Measurements from ENCODE around the gene ARSJ.

ARSJ gene

GRCh38 chr4:113987382-113987941, 8.0 kb upstream of the ARSJ start:
- no peak for DNase-seq (ENCODE audit: low read depth in 4 of 4, low spot score in 1 of 4)

DNA sequence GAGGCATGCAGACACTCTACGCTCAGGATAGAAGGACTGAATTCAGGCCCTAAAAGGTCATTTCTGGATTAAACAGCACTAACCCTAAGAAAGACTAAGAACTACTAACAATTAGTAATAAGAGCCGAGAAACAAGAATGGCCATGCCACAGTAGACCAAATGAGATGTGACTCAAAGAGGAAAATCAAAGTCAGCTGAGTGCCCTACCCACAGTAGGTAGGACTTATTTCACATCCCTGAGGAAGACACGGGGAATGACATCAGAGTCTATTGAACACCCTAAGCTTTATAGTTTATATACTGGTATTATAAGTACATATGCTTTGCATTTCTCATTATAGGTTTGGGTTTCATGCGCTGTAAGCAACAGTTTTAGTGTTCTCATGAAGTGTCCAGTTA, 2.7 kb upstream of the ARSJ start:
- no peak for DNase-seq (ENCODE audit: low read depth in 4 of 4, low spot score in 1 of 4)

- no peak for DNase-seq (ENCODE audit: low read depth in 4 of 4, low spot score in 1 of 4)
These were observed 2.1 kb upstream of the ARSJ start for GRCh38 chr4:113981591-113981990.

DNA sequence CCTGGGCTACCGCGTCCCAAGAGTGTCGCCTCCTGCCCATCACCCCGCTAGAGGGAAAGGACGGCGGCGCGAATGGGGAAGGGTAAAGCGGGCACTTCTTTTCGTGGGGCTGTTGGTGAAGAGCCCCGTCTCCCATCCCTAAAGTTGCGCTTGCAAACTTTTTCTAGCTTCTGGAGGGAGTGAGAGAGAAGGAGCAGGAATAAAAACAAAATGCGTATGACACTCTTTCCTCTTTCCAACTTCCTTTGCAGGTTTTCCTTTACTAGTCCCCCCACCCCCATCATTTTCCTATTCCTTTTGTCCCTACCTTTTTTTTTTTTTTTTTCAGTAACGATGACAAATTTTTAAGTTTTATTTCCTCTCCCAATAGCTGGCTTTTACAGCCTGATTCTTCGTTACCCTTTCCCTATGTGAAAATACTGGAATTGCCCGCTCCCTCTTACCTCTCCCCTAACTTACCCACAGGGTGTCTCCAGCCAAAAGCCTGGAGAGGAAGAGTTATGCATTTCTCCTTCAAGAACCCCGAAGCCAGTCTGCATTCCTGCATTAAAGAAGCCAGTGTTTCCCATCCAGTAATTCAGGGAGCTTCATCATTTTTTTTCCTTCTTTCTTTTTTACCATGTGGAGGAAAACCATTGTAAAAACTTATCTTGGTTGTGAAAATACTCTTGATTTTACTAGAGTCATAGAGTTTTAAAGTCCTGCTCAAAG, 613 bp upstream of the ARSJ start:
- DNase-seq (ENCODE audit: low read depth in 4 of 4, low spot score in 1 of 4): no peak

DNA sequence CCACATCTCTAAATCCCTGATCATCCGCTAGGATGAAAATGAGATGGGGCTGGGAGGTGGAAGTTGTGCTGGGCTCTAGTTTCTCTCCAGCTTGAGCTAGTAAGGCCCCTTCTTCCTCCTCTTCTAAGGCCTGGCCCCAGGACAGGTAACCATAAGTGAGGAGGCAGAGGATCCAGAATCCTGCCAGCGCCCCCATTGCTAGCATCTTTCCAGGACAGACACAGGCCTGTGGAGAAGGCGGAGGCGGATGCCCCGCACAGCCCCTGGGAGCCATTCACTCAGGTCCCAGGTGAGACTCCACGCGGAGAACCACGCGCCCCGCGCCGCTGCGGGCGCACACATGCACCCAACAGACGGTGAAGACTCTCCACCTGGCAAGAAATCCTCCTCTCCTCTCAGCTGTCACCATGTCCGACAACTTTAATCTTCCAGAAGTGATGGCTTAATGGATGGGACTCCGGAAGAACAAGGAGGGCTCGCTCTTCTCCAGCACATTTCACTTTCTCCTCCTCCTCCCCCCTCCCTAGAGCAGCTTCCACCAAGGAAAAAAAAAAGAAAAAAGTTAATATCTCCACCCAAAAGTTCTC, 793 bp downstream of the ARSJ start:
- DNase-seq (ENCODE audit: low read depth in 4 of 4, low spot score in 1 of 4): no peak

- no peak for DNase-seq (ENCODE audit: low read depth in 4 of 4, low spot score in 1 of 4)
These were observed 1.3 kb downstream of the ARSJ start for GRCh38 chr4:113978105-113978504.

DNA sequence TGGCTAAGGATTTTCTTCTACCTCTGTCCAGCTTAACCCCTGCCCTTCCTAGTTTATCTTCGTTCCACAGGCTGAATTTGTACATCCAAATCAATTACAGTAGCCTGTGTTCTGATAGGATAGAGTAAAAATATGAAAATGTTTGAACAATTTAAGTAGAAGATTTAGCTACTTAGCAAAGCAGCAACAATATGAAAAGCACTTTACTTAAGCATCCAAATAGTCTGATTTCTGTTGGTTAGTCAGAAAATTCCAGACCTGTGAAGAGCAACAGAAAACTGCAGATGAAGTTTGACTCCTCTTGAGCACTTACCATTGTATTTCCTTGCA, 2.0 kb downstream of the ARSJ start:
- no peak for DNase-seq (ENCODE audit: low read depth in 4 of 4, low spot score in 1 of 4)

DNA sequence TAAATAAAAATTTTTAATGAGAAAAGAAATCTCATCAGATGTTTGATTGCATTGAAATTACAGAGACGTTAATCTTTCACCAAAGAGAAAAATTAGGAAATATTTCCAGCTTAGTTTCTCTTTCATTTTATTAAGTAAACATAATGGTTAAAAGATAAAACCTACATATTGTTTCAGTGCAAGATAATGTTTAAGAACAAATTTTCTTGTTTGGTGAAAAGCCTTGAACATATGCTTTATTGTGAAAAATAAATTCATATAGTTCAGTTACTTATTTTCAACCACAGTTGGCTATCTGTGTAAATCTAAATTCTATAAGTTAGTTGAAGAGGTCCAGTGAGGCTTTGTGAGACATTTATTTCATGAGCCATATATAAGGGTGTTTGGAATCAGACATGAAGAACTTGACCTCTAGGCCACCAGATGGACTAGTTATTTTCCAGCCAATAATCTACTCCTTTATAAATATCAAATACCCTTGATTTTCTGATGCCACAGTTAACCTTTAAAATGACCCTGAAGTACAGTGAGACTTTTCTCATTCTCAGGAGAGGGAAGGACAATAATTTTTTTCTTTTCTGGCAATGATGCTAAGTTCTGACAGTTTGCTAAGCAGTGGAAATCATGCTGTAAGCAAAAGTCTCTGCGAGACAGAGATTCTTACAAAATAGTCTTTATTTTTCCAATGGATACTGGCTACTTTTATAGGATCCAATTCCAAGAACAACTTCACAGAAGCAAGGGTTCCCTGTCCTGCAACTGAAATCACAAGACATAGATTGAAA, 2.5 kb downstream of the ARSJ start:
- DNase-seq (ENCODE audit: low read depth in 4 of 4, low spot score in 1 of 4): no peak

- no peak for DNase-seq (ENCODE audit: low read depth in 4 of 4, low spot score in 1 of 4)
These were observed 3.9 kb downstream of the ARSJ start for GRCh38 chr4:113975578-113975977.

DNA sequence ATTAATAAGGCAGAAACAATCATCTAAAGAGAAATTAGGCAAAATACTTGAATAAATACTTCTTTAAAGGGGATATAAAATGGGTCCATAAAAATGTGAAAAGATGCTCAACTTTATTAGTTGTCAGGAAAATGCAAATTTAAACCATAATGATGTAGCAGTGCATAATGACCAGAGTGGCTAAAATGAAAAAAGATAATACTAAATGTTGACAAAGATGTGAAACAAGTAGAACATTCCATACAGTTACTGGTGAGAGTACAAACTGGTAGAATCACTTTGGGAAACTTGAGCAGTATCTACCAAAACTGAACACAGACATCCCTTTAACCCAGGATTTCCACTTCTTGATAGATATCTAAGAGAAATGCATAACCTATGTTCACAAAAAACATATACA, 5.0 kb downstream of the ARSJ start:
- DNase-seq (ENCODE audit: low read depth in 4 of 4, low spot score in 1 of 4): no peak

DNA sequence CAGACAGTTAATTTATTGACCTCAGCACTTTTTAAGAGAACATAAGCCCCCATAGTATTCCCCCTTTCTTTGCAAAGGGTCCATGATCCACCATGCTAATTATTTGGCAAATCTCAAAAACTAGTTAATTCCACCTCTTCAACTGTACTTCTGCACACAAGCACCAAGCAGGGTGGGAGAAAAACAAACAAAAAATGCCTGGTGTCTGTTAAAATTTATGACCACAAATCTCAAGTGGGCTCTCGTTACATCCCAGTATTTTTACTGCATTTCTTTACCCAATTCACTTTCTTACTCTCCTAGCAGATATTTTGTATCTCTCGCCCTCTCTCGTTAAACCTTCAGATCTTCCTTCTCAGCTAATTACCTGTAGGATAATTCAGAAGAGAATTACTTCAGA, 6.1 kb downstream of the ARSJ start:
- no peak for DNase-seq (ENCODE audit: low read depth in 4 of 4, low spot score in 1 of 4)

DNA sequence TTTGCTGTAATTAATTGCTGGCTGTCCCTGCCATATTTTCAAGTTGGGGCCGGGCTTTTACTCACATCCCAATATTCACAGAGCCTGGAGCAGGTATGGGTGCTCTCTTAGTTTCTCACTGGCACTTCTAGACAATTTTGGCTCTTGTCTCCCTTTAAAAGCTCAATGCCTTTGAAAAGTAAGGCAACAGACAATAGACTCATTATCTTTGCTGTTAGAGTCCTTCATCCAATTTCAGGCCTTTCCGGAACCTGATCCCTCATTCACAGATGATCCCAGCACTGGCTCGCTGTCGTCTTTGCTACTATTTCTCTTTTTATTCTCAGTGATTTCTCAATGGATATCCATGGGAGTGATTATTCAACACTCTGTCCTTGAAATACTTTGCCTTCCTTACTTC, 6.7 kb downstream of the ARSJ start:
- DNase-seq (ENCODE audit: low read depth in 4 of 4, low spot score in 1 of 4): no peak

- DNase-seq (ENCODE audit: low read depth in 4 of 4, low spot score in 1 of 4): no peak
These were observed 7.6 kb downstream of the ARSJ start for GRCh38 chr4:113971706-113972360.

DNA sequence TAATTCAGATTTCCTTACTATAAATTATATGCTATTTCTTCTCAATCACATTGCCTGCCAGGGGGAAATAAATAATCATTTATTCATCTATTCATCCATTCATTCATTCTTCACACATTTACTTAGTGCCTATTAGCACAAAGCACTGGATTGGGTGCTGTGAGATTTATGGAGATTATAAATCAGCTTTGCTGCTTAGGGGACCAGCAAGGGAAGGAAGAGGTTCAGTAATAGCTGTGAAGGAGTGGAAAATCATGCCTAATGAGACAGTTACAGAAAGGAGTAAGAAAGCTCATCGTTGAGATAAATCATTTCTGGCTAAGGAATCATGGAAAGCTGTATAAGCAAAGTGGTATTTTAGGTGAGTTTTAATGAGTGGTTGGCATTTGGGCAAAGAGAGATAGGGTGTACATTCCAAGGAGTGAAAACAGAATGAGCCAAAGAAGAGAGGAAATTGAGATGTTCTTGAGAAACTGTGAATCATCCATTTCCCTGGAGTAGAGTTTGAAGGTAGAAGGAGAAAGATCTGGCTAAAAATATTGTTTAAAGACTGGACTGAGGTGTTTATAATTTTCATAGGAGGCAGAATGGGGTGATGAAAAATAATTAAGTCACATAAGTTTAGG, 9.6 kb downstream of the ARSJ start:
- DNase-seq (ENCODE audit: low read depth in 4 of 4, low spot score in 1 of 4): no peak

DNA sequence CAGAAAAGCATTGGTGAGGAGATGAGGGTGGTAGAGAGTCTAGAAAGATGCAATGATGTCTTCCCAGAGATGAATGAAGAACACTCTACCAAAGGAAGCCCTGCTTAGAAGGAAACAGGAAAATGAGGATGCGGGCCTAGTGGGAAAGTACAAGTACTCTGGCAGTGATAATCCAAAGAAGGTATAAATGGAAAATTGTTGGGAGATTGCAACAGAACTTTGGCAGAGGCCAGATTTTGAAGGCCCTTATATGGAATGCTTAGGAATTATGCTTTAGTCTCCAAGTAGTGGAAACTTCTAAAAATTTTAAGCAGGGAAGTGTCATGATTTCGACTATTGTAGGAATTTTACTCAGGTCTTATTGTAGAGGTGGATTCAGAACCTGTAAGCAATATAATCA, 11.0 kb downstream of the ARSJ start:
- DNase-seq (ENCODE audit: low read depth in 4 of 4, low spot score in 1 of 4): no peak

- DNase-seq (ENCODE audit: low read depth in 4 of 4, low spot score in 1 of 4): no peak
These were observed 11.8 kb downstream of the ARSJ start for GRCh38 chr4:113967687-113968086.

DNA sequence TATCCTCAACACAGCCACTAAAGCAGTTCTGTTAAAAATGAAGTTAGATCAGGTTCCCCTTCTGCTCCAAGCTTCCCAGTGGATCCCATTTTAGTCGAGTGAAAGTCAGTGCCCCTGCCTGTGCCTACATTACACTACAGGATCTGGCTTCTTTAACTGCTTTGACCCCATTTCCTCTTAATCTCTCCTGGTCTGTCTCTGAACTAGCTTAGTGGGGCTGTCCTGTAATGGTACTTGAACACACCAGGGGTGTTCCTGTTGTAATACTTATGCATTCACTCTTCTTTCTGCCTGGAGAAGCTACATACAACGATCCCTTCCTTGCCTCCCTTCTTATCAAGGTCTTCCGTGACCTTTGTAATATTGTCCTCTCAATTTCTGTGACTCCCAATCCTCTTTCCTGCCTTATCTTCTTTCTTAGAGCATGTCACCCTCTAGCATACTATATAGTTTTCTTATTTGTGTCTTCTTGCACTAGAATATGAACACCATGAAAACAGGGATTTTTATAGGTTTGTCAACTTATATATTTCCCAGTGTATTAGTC, 16.7 kb downstream of the ARSJ start:
- no peak for DNase-seq (ENCODE audit: low read depth in 4 of 4, low spot score in 1 of 4)

DNA sequence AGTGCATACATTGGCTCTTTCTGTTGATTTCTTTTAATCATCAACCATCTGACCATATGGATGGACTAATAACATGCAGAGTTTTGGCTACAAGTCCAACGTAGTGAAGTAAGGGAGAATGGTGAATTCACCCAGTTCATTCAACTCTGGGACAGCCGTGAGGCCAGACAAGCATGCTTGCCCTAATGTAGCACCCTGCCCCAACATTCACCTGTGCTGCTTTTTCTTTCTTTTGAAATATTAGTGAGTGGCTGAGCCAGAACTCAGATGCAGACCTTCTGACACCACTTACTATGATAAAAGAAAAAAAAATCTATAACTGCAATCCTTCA, 17.5 kb downstream of the ARSJ start:
- DNase-seq (ENCODE audit: low read depth in 4 of 4, low spot score in 1 of 4): no peak

GRCh38 chr4:113960684-113961321, 18.6 kb downstream of the ARSJ start:
- DNase-seq (ENCODE audit: low read depth in 4 of 4, low spot score in 1 of 4): no peak

GRCh38 chr4:113959539-113959937, 19.9 kb downstream of the ARSJ start:
- DNase-seq (ENCODE audit: low read depth in 4 of 4, low spot score in 1 of 4): no peak
